Measurements from ENCODE around the gene NEDD9. TPM values are rescaled to one million over a fixed set of nuclear protein-coding genes. Genes with fewer than 3 reads are reported as not detected.

Gene NEDD9
- total RNA-seq, 1 donor from 2014 or later = 14.1 TPM

DNA sequence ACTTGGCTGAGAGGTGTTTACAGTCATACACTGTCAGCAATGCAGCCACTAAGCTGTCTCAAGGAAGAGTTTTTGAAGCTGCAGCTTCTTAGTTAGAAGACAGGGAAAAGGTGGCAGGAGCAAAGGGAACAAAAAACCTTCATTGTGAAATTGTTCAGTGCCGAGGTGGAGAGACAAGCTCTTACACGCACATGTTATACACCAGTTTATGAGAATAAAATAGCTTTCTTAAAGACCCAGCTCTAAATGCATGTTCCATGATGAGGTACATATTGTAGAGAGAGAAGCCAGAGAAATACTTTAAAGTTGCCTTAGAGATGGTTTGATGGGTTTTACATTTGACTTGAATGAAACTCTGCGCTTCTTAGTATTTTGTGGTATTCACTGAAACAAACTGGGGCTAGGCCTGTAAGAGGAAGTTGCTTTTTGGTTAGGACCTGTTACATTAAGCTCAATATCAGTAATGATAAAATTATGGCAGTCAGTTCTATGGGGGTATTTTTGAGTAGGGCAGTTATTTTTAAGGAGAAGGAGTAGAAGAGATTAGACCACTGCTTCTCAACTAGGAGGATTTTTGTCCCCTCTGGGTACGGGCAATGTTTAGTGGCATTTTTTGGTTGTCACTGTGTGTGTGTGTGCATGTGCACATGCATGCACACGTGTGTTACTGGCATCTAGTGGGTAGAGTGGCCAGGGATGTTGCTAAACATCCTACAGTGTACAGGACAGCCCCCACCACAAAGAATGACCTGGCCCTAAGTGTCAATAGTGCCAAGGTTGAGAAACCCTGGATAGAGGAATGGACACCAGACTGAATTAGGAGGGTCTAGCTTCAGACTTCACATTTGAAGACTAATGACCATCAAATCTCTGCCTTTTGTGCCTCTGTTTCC is 9.8 kb downstream of the NEDD9 start:
- Mint-ChIP-seq H3K27me3 (ENCODE audit: low read depth) (no peaks in the 10 kb centered on the region), H3K36me3 (ENCODE audit: low read depth) (peaks cover 7% of the 10 kb centered on the region), H3K4me3 (no peak overlapping the region), H3K4me1 (peaks cover 79% of the 10 kb centered on the region), H3K9me3 (no peaks in the 10 kb centered on the region), H3K27ac (ENCODE audit: unreplicated experiment) (no peak overlapping the region)
- DNase-seq (ENCODE audit: low read depth, low spot score) = no peak
- TF ChIP-seq, protein P1, sequence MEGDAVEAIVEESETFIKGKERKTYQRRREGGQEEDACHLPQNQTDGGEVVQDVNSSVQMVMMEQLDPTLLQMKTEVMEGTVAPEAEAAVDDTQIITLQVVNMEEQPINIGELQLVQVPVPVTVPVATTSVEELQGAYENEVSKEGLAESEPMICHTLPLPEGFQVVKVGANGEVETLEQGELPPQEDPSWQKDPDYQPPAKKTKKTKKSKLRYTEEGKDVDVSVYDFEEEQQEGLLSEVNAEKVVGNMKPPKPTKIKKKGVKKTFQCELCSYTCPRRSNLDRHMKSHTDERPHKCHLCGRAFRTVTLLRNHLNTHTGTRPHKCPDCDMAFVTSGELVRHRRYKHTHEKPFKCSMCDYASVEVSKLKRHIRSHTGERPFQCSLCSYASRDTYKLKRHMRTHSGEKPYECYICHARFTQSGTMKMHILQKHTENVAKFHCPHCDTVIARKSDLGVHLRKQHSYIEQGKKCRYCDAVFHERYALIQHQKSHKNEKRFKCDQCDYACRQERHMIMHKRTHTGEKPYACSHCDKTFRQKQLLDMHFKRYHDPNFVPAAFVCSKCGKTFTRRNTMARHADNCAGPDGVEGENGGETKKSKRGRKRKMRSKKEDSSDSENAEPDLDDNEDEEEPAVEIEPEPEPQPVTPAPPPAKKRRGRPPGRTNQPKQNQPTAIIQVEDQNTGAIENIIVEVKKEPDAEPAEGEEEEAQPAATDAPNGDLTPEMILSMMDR (conservative IDR thresholded peaks at IDR 0.05) = no peak

DNA sequence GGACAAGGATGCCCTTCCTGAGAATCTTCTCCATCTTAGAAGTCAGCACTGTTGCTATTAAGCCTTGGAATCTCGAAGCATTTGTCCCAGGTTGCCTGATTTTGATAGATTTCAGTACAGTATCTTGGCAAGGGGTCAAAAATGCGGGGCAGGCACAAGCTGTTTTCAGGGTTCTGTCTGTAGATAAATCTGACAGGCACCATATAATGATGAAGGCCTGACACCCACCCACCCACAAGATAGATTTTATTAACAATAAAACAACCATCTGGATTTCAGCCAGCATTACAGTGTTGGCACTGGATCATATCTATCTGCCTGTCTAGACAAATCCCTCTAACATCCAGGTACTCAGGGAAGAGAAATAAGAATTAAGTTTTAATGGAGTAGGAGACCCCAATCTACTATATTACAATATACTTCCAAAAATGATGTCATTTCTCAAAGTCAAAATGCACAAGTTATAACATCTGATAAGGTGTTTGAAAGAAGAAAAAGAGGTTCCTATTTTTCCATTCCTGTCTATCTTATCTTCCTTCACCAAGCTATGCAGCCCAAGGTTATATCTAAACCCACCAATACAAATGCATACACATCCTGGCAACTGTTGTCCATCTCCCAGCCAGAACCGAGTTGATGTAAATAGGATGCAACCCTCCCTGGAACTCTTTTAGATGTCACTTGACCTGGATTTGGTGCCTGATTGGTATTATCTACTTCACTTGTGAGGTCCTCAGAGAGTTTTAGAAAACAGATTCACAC is 10.7 kb downstream of the NEDD9 start:
- TF ChIP-seq, protein P1 (conservative IDR thresholded peaks at IDR 0.05) = no peak
- Mint-ChIP-seq H3K27me3 (ENCODE audit: low read depth) (no peaks in the 10 kb centered on the region), H3K36me3 (ENCODE audit: low read depth) (peaks cover 5% of the 10 kb centered on the region), H3K27ac (ENCODE audit: unreplicated experiment) (no peak overlapping the region), H3K4me1 (peaks cover 72% of the 10 kb centered on the region), H3K4me3 (no peak overlapping the region), H3K9me3 (no peaks in the 10 kb centered on the region)
- no peak for DNase-seq (ENCODE audit: low read depth, low spot score)

DNA sequence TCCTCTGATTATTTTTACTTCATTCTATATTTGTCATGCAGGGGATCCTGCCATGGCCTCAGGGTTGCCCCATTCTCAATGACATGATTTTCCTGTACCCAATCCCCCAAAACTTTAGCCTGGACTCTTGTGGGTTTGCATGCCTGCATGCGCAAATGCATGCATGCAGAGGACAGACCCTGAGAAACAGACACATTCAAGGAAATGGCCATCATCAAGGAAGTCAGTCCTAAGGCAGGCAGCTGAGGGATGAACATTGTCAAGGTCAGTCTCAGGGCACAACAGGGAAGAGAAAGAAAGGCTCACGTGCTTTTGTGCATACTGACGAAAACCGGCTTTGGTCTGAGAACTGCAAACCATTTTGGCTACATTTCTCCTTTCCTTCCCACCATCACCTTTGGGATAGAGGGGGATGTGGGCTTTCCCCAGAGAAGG is 13.1 kb downstream of the NEDD9 start:
- H3K36me3 Mint-ChIP-seq (ENCODE audit: low read depth) = peaks cover 3% of the 10 kb centered on the region
- TF ChIP-seq, protein P1 (conservative IDR thresholded peaks at IDR 0.05) = no peak

DNA sequence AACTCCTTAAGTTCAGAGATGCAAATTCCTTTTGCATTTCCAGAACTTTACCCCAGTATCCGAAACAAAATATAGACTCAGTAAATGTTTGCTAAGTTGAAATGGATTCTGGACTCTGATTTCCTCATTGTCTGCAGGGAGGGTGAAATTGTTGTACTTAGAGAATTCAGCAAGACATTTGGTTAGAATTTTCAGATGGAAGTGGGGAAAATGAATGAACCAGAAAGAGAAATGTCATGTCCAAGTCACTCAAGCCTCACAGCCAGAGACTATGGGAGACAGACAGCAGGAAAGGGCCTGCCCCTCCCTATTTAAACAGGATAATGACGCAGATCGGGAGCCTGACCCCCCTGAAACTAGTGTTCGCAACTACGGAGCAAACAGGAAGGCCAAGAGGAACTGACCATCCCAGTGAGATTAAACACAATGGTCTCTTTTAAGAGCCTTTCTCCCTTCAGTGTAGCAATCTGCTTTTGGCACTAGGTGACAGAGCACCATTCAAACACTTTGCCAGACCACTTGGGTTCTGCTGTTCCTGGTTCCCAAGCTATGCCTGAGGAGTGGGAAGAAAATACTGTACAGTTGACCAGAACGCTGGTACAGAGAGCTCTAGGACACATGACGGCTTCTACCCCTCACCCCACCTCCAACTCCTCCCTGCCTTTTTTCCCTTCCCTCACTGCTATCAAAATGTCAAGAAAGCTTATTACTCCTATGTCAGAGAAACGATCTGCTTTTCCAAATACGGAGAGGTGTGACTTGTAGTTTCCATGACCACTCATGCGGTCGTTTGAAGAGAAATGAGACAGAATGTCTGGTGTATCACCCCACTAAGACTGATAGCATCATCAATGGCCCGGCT is 13.7 kb downstream of the NEDD9 start:
- Mint-ChIP-seq H3K27me3 (ENCODE audit: low read depth) (no peaks in the 10 kb centered on the region), H3K27ac (ENCODE audit: unreplicated experiment) (peak overlapping the region; percentile 80), H3K36me3 (ENCODE audit: low read depth) (peaks cover 3% of the 10 kb centered on the region), H3K9me3 (no peaks in the 10 kb centered on the region), H3K4me3 (peak overlapping the region; percentile 13), H3K4me1 (peaks cover 60% of the 10 kb centered on the region)
- TF ChIP-seq, protein P1 (conservative IDR thresholded peaks at IDR 0.05) = no peak
- DNase-seq (ENCODE audit: low read depth, low spot score) = no peak

More for the DNA sequence above, 13.1 kb downstream of the NEDD9 start:
- DNase-seq (ENCODE audit: low read depth, low spot score) = no peak
- Mint-ChIP-seq H3K4me1 (peaks cover 65% of the 10 kb centered on the region), H3K4me3 (peak overlapping the region; percentile 13), H3K9me3 (no peaks in the 10 kb centered on the region), H3K27me3 (ENCODE audit: low read depth) (no peaks in the 10 kb centered on the region), H3K27ac (ENCODE audit: unreplicated experiment) (peak overlapping the region; percentile 80)

DNA sequence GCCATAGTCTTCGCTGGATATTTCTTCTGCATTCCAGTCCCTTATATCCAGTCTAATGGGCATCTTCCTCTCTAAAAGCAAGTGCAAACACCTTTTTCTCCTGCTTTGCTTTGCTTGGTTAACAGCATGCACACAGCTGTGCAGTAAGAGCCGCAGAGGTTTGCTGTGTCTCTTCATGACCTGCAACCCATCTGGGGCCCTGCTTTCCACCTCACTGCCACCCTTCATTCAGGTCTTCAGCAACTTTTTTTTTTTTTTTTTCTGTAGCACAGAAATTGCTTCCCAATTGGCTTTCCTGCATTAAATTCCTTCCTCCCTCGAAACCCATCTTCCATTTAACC is 14.4 kb downstream of the NEDD9 start:
- TF ChIP-seq, protein P1 (conservative IDR thresholded peaks at IDR 0.05) = no peak
- H3K9me3 Mint-ChIP-seq = no peaks in the 10 kb centered on the region
- DNase-seq (ENCODE audit: low read depth, low spot score) = no peak
- peaks cover 60% of the 10 kb centered on the region for H3K4me1 Mint-ChIP-seq
- no peak overlapping the region for H3K4me3 Mint-ChIP-seq
- no peaks in the 10 kb centered on the region for H3K27me3 Mint-ChIP-seq (ENCODE audit: low read depth)
- peak overlapping the region; percentile 1 for H3K27ac Mint-ChIP-seq (ENCODE audit: unreplicated experiment)
- H3K36me3 Mint-ChIP-seq (ENCODE audit: low read depth) = peaks cover 7% of the 10 kb centered on the region

Measured in neural crest cell (in vitro differentiated cells).